SK-N-SH (cell line): Measurements from ENCODE around the gene DIP2A. TPM values are rescaled to one million over a fixed set of nuclear protein-coding genes. Genes with fewer than 3 reads are reported as not detected.

Experiments used
- CTCF ChIA-PET: fragments of 300-600, 350-600 bp; formaldehyde crosslinking; extraction: SDS; loops from one replicate; lab custom pipeline; 2021; lab: Yijun Ruan, JAX
- POLR2A ChIA-PET: fragments of 350-600 bp; sonication (Branson Sonifier 250); formaldehyde crosslinking; extraction: SDS; loops from one replicate; lab custom pipeline; 2020; ENCODE audit warnings: antibody characterized with exemption, inconsistent platforms; lab: Yijun Ruan, JAX
- DNase-seq: peaks from one replicate; pipeline ENCODE4 v3.0.0; 2012
- H2AFZ ChIP-seq: fragments of 200-600 bp; sonication (generic); 2 replicates; pipeline ENCODE4 v1.8.1; 2016; ENCODE audit warnings: antibody characterized with exemption, mild to moderate bottlenecking, low read depth
- H3F3A ChIP-seq: fragments of 200-600 bp; sonication (generic); replicated peaks from 2 replicates; pipeline ENCODE3; 2016; ENCODE audit warnings: antibody characterized with exemption, mild to moderate bottlenecking; ENCODE audit not compliant: insufficient read depth
- H3K27ac ChIP-seq, 2 experiments: fragments of 200-500 bp in 1 of 2; fragments of 200-600 bp in 1 of 2; sonication (Bioruptor generic) in 1 of 2; sonication (generic), shearing (Covaris generic) in 1 of 2; 2 replicates each; pipeline versions ENCODE4 v1.5.1 to v1.6.1; 2014 to 2016; ENCODE audit warnings: low read depth in 2 of 2, inconsistent platforms in 1 of 2, low read length in 1 of 2, mild to moderate bottlenecking in 1 of 2, mixed read lengths in 1 of 2
- H3K27me3 ChIP-seq: fragments of 200-600 bp; sonication (generic), shearing (Covaris generic); 2 replicates; pipeline ENCODE4 v1.6.1; 2016; ENCODE audit warnings: mixed run types; ENCODE audit not compliant: insufficient read depth
- H3K36me3 ChIP-seq, 2 experiments: fragments of 200-500 bp in 1 of 2; fragments of 200-600 bp in 1 of 2; sonication (Bioruptor generic) in 1 of 2; sonication (generic) in 1 of 2; replicated peaks in 1 of 2; 2 replicates each; pipeline versions ENCODE3 to v1.5.1; 2014 to 2016; ENCODE audit warnings: low read length in 1 of 2, mild to moderate bottlenecking in 1 of 2; ENCODE audit not compliant: insufficient read depth in 2 of 2, control insufficient read depth in 1 of 2
- H3K4me1 ChIP-seq, 2 experiments: fragments of 200-500 bp in 1 of 2; fragments of 200-600 bp in 1 of 2; sonication (Bioruptor generic) in 1 of 2; sonication (generic), shearing (Covaris generic) in 1 of 2; 2 replicates each; pipeline versions ENCODE4 v1.5.1 to v1.6.1; 2014 to 2016; ENCODE audit warnings: low read depth in 1 of 2, low read length in 1 of 2, mixed run types in 1 of 2; ENCODE audit not compliant: insufficient read depth in 2 of 2, control insufficient read depth in 1 of 2
- H3K4me2 ChIP-seq: fragments of 200-600 bp; sonication (generic), shearing (Covaris generic); 2 replicates; pipeline ENCODE4 v1.6.1; 2017; ENCODE audit warnings: mixed run types
- H3K4me3 ChIP-seq, 2 experiments: fragments of 200-500 bp in 1 of 2; fragments of 200-600 bp in 1 of 2; sonication (Bioruptor generic) in 1 of 2; sonication (generic), shearing (Covaris generic) in 1 of 2; 2 replicates each; pipeline versions ENCODE4 v1.5.1 to v1.8.1; 2014 to 2016; ENCODE audit warnings: low read depth in 2 of 2, inconsistent platforms in 1 of 2, low read length in 1 of 2, mild to moderate bottlenecking in 1 of 2, mixed read lengths in 1 of 2, moderate library complexity in 1 of 2
- H3K79me2 ChIP-seq: fragments of 200-600 bp; sonication (generic); 2 replicates; pipeline ENCODE4 v1.8.1; 2017; ENCODE audit warnings: mild to moderate bottlenecking; ENCODE audit not compliant: insufficient read depth
- H3K9ac ChIP-seq: fragments of 200-600 bp; sonication (generic); 2 replicates; pipeline ENCODE4 v1.6.1; 2017; ENCODE audit warnings: mixed run types
- H3K9me2 ChIP-seq: fragments of 200-600 bp; sonication (generic); 2 replicates; pipeline ENCODE4 v1.6.1; 2017; ENCODE audit warnings: mixed run types
- H3K9me3 ChIP-seq: fragments of 200-600 bp; sonication (generic); 2 replicates; pipeline ENCODE4 v1.6.1; 2017; ENCODE audit warnings: mixed run types, mild to moderate bottlenecking, moderate library complexity
- H4K20me1 ChIP-seq: fragments of 200-600 bp; sonication (generic); 2 replicates; pipeline ENCODE4 v1.6.1; 2017; ENCODE audit warnings: mild to moderate bottlenecking, mixed run types; ENCODE audit not compliant: insufficient read depth
- CHD2 ChIP-seq: fragments of 150-350 bp; IDR thresholded peaks from 2 replicates; pipeline ENCODE4 v1.6.1; 2018; ENCODE audit warnings: low read length; ENCODE audit not compliant: partially characterized antibody
- EP300 ChIP-seq, 2 experiments: IDR thresholded peaks; 2 replicates each; pipeline versions ENCODE4 v1.4.0 to v1.6.1; 2012; ENCODE audit warnings: borderline replicate concordance in 1 of 2, low read depth in 1 of 2, low read length in 1 of 2
- FOSL2 ChIP-seq: IDR thresholded peaks from 2 replicates; pipeline ENCODE4 v1.4.0; 2012; ENCODE audit warnings: low read depth, mild to moderate bottlenecking, moderate library complexity, borderline replicate concordance
- FOXJ3 ChIP-seq: sonication (generic); formaldehyde crosslinking; IDR thresholded peaks from 2 replicates; pipeline ENCODE4 v1.5.1; 2020; ENCODE audit warnings: mild to moderate bottlenecking, missing genetic modification reagents
- FOXM1 ChIP-seq: IDR thresholded peaks from 2 replicates; pipeline ENCODE4 v1.4.0; 2012; ENCODE audit warnings: low read depth, mild to moderate bottlenecking
- GABPA ChIP-seq: IDR thresholded peaks from 2 replicates; pipeline ENCODE4 v1.4.0; 2012; ENCODE audit warnings: low read depth, mild to moderate bottlenecking
- GATA2 ChIP-seq: sonication (generic); formaldehyde crosslinking; IDR thresholded peaks from 2 replicates; pipeline ENCODE4 v1.5.0; 2020; ENCODE audit warnings: mild to moderate bottlenecking, missing genetic modification reagents
- IRF3 ChIP-seq: fragments of 150-350 bp; IDR thresholded peaks from 2 replicates; pipeline ENCODE4 v1.6.1; 2016; ENCODE audit warnings: mild to moderate bottlenecking, low read depth, low read length
- JUND ChIP-seq: IDR thresholded peaks from 2 replicates; pipeline ENCODE4 v1.4.0; 2012
- MXI1 ChIP-seq: IDR thresholded peaks from 2 replicates; pipeline ENCODE4 v1.6.1; 2012; ENCODE audit warnings: mild to moderate bottlenecking, low read depth, low read length, improper control_type of control experiment
- NFIC ChIP-seq: IDR thresholded peaks from 2 replicates; pipeline ENCODE4 v1.4.0; 2012; ENCODE audit warnings: borderline replicate concordance
- RAD21 ChIP-seq: IDR thresholded peaks from 2 replicates; pipeline ENCODE4 v1.6.1; 2012; ENCODE audit warnings: mild to moderate bottlenecking, low read length
- RCOR1 ChIP-seq: fragments of 150-350 bp; IDR thresholded peaks from 2 replicates; pipeline ENCODE4 v1.6.1; 2017; ENCODE audit warnings: antibody characterized with exemption, low read length
- REST ChIP-seq: IDR thresholded peaks from 2 replicates; pipeline ENCODE4 v1.6.1; 2012; ENCODE audit warnings: mild to moderate bottlenecking, low read depth, low read length, moderate library complexity
- RXRA ChIP-seq: IDR thresholded peaks from 2 replicates; pipeline ENCODE4 v1.4.0; 2012; ENCODE audit warnings: low read depth, mild to moderate bottlenecking, borderline replicate concordance
- SIN3A ChIP-seq: IDR thresholded peaks from 2 replicates; pipeline ENCODE4 v1.6.1; 2012; ENCODE audit warnings: low read depth, mild to moderate bottlenecking, low read length, moderate library complexity, borderline replicate concordance
- SMC3 ChIP-seq: IDR thresholded peaks from 2 replicates; pipeline ENCODE4 v1.6.1; 2012; ENCODE audit warnings: low read depth, low read length, improper control_type of control experiment
- TCF12 ChIP-seq: IDR thresholded peaks from 2 replicates; pipeline ENCODE4 v1.4.0; 2012
- TEAD4 ChIP-seq: IDR thresholded peaks from 2 replicates; pipeline ENCODE4 v1.4.0; 2012; ENCODE audit warnings: mild to moderate bottlenecking, borderline replicate concordance; ENCODE audit not compliant: insufficient read depth
- YY1 ChIP-seq: IDR thresholded peaks from 2 replicates; pipeline ENCODE4 v1.4.0; 2012; ENCODE audit warnings: low read depth, mild to moderate bottlenecking
- WGBS: methylation state at CpG from one replicate; pipeline ENCODE4 v1.1.6; 2017; ENCODE audit warnings: low lambda C conversion rate; 5-methylcytosine and 5-hydroxymethylcytosine counted together
- polyA plus RNA-seq, 3 experiments: library from polyadenylated mRNA; depleted of rRNA; stranded (reverse); fragments of >200 nt; gene quantifications; 2 replicates each; pipeline ENCODE4 v1.2.3, GENCODE V29; 2012
- TF ChIP-seq, protein P1 (sequence below): fragments of 200-600 bp; sonication (generic); IDR thresholded peaks from 2 replicates; pipeline ENCODE4 v1.6.1; 2017; ENCODE audit warnings: antibody characterized with exemption, mild to moderate bottlenecking, moderate library complexity

Gene DIP2A
- polyA plus RNA-seq, 1 of the 3 experiments (the other 2 are of a cell fraction) = 26.9 TPM

DNA sequence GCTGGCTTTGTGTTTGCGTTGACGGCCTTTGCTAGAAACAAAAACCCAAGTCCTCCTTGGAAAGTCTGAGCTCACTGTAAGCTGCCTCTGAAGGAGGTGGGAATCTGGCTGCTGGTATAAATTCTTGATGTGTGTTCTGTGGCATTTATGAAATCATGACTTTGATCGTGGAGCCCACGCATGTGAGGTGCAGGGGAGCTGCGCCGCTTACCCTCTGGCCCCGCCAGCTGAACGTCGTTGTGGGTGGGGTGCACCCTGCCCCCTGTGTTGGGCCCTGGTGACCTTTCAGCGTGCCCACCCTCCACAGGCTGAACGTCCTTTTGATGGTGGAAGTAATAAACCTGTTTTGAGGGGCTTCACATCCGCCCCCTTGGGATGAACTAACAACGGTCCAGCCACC, 21.2 kb upstream of the DIP2A start:
- Histone ChIP-seq H4K20me1 (no peaks in the 10 kb centered on the region), H3K79me2 (no peaks in the 10 kb centered on the region), H3K27me3 (no peaks in the 10 kb centered on the region), H3K9me2 (no peaks in the 10 kb centered on the region), H3K27ac (no peak overlapping the region), H3K4me1 (no peaks in the 10 kb centered on the region), H3K4me2 (no peak overlapping the region), H3K9ac (no peak overlapping the region), H2AFZ (no peak overlapping the region), H3F3A (no peaks in the 10 kb centered on the region), H3K36me3 (peaks cover 27 to 54% of the 10 kb centered on the region in 2 experiments), H3K9me3 (no peaks in the 10 kb centered on the region), H3K4me3 (no peak overlapping the region)
- TF ChIP-seq FOSL2 (no peak), RAD21 (no peak), YY1 (no peak), SMC3 (no peak), NFIC (no peak), RXRA (no peak)
- TF ChIP-seq, protein P1, sequence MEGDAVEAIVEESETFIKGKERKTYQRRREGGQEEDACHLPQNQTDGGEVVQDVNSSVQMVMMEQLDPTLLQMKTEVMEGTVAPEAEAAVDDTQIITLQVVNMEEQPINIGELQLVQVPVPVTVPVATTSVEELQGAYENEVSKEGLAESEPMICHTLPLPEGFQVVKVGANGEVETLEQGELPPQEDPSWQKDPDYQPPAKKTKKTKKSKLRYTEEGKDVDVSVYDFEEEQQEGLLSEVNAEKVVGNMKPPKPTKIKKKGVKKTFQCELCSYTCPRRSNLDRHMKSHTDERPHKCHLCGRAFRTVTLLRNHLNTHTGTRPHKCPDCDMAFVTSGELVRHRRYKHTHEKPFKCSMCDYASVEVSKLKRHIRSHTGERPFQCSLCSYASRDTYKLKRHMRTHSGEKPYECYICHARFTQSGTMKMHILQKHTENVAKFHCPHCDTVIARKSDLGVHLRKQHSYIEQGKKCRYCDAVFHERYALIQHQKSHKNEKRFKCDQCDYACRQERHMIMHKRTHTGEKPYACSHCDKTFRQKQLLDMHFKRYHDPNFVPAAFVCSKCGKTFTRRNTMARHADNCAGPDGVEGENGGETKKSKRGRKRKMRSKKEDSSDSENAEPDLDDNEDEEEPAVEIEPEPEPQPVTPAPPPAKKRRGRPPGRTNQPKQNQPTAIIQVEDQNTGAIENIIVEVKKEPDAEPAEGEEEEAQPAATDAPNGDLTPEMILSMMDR = no peak
- ChIA-PET CTCF (no interaction called here), POLR2A (no interaction called here)
- no peak for DNase-seq
- 84% methylated on average over 7 of the region's 13 CpGs for WGBS

DNA sequence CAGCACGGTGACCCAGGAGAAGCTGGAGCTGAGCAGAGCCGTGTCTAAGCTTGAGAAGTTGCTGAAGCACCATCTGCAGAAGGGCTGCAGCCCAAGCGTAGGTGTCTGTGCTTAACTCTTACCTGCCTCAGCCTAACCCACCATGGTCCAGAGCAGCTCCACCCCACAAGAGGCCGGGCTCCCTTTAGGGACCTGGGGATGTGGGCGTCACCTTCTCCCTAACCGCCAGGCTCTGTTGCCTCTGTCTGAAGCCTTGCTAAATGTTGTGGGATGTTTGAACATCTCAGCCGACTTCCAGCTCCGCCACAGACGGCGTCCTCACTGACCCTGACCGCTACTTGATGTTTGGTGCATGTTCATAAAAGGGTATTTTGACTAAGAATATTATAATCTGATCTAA, 20.4 kb upstream of the DIP2A start:
- no peak overlapping the region for H3K4me3 ChIP-seq
- H4K20me1 ChIP-seq = no peaks in the 10 kb centered on the region
- ChIA-PET CTCF (no interaction called here), POLR2A (no interaction called here)
- no peaks in the 10 kb centered on the region for H3K27me3 ChIP-seq
- H3K9me3 ChIP-seq = no peaks in the 10 kb centered on the region
- H3K4me2 ChIP-seq = no peak overlapping the region
- DNase-seq = no peak
- WGBS = 98% methylated on average over 11 of the region's 11 CpGs
- no peaks in the 10 kb centered on the region for H3K4me1 ChIP-seq
- 0 out of 2 replicates have a peak, but pooled peaks cover 2% of the 10 kb centered on the region for H3K79me2 ChIP-seq
- no peaks in the 10 kb centered on the region for H3F3A ChIP-seq
- H3K9ac ChIP-seq = no peak overlapping the region
- TF ChIP-seq CHD2 (no peak), FOXJ3 (CRISPR knock-in tag) (no peak), IRF3 (no peak), TEAD4 (no peak), SIN3A (no peak), RCOR1 (no peak), SMC3 (no peak), GABPA (no peak), JUND (no peak), FOXM1 (no peak), TCF12 (no peak), REST (no peak), NFIC (no peak), EP300 (IDR thresholded peaks at IDR 0.05; ENCODE audit: borderline replicate concordance in 1 of 2, low read depth in 1 of 2, low read length in 1 of 2) (no peak), YY1 (no peak), MXI1 (no peak), GATA2 (CRISPR knock-in tag) (no peak), FOSL2 (no peak)
- H3K9me2 ChIP-seq = no peaks in the 10 kb centered on the region
- H2AFZ ChIP-seq = no peak overlapping the region
- peaks cover 25 to 61% of the 10 kb centered on the region in 2 experiments for H3K36me3 ChIP-seq
- H3K27ac ChIP-seq = no peak overlapping the region
